ENCODE measurements around the gene GPS1. TPM values are rescaled to one million over a fixed set of nuclear protein-coding genes. Genes with fewer than 3 reads are reported as not detected.

Gene GPS1
- total RNA-seq, 4 donors from 2014 or later: 72.4 to 113 (median 100) TPM

GRCh38 chr17:82101767-82102679 lies 50.3 kb downstream of the GPS1 start:
- 73% methylated on average over 13 of the region's 18 CpGs for WGBS
- Histone ChIP-seq H3K9me3 (no peaks in the 10 kb centered on the region), H3K4me3 (no peak overlapping the region), H3K36me3 (no peaks in the 10 kb centered on the region), H3K4me1 (peaks cover 84% of the 10 kb centered on the region), H3K27ac (peak overlapping the region; percentile 97), H3K27me3 (no peaks in the 10 kb centered on the region)
- TF ChIP-seq EP300 (IDR thresholded peaks at IDR 0.05) (no peak), CTCF (IDR thresholded peaks at IDR 0.05) (no peak), POLR2A (IDR thresholded peaks at IDR 0.05) (no peak), POLR2AphosphoS5 (IDR thresholded peaks at IDR 0.05) (no peak)
- DNase-seq (ENCODE audit: low spot score in 2 of 2): no peak

GRCh38 chr17:82103553-82104451 lies 52.1 kb downstream of the GPS1 start:
- H3K4me1 ChIP-seq: peaks cover 81% of the 10 kb centered on the region
- H3K9me3 ChIP-seq: no peaks in the 10 kb centered on the region
- no peak overlapping the region for H3K4me3 ChIP-seq
- 40% methylated on average over 18 of the region's 24 CpGs for WGBS
- H3K27ac ChIP-seq: peak overlapping the region; percentile 82
- TF ChIP-seq POLR2AphosphoS5 (IDR thresholded peaks at IDR 0.05) (peak in 1 of 3 donors; percentile 63), EP300 (IDR thresholded peaks at IDR 0.05) (no peak), CTCF (IDR thresholded peaks at IDR 0.05) (no peak)
- peak in 1 of 2 donors; percentile 88 for DNase-seq (ENCODE audit: low spot score in 2 of 2)
- no peaks in the 10 kb centered on the region for H3K36me3 ChIP-seq
- no peaks in the 10 kb centered on the region for H3K27me3 ChIP-seq

- peaks cover 71% of the 10 kb centered on the region for H3K4me1 ChIP-seq
- DNase-seq (ENCODE audit: low spot score in 2 of 2): no peak
- H3K9me3 ChIP-seq: no peaks in the 10 kb centered on the region
- H3K27me3 ChIP-seq: no peaks in the 10 kb centered on the region
- no peaks in the 10 kb centered on the region for H3K36me3 ChIP-seq
- H3K27ac ChIP-seq: peak overlapping the region; percentile 82
- TF ChIP-seq EP300 (IDR thresholded peaks at IDR 0.05): no peak
- no peak for TF ChIP-seq POLR2A (IDR thresholded peaks at IDR 0.05)
- no peak for TF ChIP-seq CTCF (IDR thresholded peaks at IDR 0.05)
- TF ChIP-seq POLR2AphosphoS5 (IDR thresholded peaks at IDR 0.05): no peak
- H3K4me3 ChIP-seq: no peak overlapping the region
- WGBS: 85% methylated on average over 7 of the region's 11 CpGs
Measured at GRCh38 chr17:82104797-82105416, 53.2 kb downstream of the GPS1 start.

- Histone ChIP-seq H3K9me3 (no peaks in the 10 kb centered on the region), H3K4me3 (peak overlapping the region; percentile 25), H3K27ac (peak overlapping the region; percentile 82), H3K4me1 (peaks cover 65% of the 10 kb centered on the region), H3K27me3 (no peaks in the 10 kb centered on the region), H3K36me3 (no peaks in the 10 kb centered on the region)
- TF ChIP-seq CTCF (IDR thresholded peaks at IDR 0.05) (no peak), EP300 (IDR thresholded peaks at IDR 0.05) (no peak), POLR2A (IDR thresholded peaks at IDR 0.05) (no peak), POLR2AphosphoS5 (IDR thresholded peaks at IDR 0.05) (no peak)
- peak in 1 of 2 donors; percentile 59 for DNase-seq (ENCODE audit: low spot score in 2 of 2)
- WGBS: 97% methylated on average over 4 of the region's 13 CpGs
Measured at GRCh38 chr17:82105417-82105881, 53.8 kb downstream of the GPS1 start.

Data from suprapubic skin (tissue), 4 donors.